GM12801 (cell line): ENCODE data around the gene MAPKAPK2.

Source experiments
- TF ChIP-seq, protein P1 (sequence below): IDR thresholded peaks from one replicate; pipeline ENCODE4 v1.5.1; 2011; ENCODE audit warnings: control low read depth; ENCODE audit not compliant: insufficient read length; ENCODE audit errors: extremely low read depth

The MAPKAPK2 gene

DNA sequence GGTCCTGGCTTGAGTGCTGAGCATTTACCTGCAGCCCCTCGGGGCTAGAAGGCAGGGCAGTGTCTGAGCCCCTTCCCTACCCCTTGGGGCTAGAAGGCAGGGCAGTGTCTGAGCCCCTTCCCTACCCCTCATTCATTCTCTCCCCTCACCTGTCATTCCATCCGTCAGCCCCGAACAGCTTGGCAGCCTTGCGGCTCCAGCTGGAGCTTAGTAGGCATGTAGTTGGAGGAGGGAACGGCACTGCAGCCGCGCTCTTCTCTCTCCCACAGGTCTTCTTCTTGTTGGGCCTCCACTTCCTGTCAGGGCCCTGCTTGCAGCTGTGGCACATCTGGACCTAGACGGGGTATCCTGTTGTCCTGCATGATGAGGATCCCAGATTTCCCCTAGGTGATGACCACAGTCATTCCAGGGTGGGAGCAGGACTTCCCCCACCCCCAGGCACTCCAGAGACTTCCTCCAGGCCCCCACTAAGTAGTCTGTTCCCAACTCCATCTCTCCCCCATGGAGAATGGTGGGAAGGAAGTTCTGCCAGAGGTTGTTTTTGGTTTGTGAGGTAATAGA, 22.2 kb downstream of the MAPKAPK2 start:
- TF ChIP-seq, protein P1, sequence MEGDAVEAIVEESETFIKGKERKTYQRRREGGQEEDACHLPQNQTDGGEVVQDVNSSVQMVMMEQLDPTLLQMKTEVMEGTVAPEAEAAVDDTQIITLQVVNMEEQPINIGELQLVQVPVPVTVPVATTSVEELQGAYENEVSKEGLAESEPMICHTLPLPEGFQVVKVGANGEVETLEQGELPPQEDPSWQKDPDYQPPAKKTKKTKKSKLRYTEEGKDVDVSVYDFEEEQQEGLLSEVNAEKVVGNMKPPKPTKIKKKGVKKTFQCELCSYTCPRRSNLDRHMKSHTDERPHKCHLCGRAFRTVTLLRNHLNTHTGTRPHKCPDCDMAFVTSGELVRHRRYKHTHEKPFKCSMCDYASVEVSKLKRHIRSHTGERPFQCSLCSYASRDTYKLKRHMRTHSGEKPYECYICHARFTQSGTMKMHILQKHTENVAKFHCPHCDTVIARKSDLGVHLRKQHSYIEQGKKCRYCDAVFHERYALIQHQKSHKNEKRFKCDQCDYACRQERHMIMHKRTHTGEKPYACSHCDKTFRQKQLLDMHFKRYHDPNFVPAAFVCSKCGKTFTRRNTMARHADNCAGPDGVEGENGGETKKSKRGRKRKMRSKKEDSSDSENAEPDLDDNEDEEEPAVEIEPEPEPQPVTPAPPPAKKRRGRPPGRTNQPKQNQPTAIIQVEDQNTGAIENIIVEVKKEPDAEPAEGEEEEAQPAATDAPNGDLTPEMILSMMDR: no peak

DNA sequence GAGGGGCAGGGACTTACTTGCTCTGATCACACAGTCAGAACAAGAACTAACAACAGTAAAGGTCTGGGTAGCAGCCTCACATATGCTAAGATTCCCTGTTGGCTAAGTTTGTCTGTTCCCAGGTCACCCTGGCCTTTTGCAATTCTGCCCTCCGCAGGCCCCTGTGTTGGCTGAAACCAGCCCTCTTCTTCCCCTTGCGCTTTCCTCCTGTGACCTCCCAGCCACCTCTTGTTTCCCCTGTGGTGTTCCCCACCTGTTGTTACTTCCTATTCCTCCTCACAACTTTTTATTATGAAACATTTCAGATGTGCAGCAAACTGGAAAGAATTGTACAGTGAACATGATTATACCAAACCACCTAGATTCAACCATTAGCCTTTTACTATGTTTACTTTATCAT, 23.4 kb downstream of the MAPKAPK2 start:
- TF ChIP-seq, protein P1: no peak

DNA sequence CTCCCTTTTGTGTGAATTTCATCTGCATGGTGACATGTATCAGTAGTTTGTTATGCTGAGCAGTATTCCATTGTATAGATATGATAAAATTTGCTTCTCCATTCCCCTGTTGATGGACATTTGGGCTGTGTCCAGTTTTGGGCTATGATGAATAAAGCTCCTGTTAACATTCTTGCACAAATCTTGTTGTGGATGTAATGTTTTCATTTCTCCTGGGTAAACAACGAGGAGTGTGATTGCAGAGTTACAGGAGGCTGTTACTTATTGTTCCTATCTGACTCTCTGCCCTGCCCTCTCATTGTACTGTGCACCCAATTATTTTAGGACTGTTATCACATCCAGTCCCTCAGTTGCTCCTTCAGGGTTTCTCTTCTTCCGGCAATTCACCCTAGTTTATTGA, 24.2 kb downstream of the MAPKAPK2 start:
- TF ChIP-seq, protein P1: no peak

DNA sequence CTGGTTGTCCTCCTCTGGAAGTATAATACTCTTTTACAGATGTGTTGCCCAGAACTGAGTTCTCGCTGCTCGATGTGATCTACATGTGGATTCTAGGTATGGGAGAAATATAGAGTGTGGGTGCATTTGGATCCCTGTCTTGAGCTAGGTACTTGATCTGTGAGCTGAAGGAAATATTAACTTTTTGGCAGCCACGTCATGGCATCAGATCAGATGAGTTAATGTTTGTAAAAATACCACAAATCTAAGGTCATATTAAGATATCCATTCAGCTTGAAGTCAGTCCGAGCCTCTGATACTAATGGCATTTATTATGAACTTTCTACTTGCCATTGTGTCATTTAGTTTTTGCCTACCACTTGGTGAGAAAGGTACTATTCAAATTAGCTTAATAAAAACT, 24.6 kb downstream of the MAPKAPK2 start:
- TF ChIP-seq, protein P1: no peak

DNA sequence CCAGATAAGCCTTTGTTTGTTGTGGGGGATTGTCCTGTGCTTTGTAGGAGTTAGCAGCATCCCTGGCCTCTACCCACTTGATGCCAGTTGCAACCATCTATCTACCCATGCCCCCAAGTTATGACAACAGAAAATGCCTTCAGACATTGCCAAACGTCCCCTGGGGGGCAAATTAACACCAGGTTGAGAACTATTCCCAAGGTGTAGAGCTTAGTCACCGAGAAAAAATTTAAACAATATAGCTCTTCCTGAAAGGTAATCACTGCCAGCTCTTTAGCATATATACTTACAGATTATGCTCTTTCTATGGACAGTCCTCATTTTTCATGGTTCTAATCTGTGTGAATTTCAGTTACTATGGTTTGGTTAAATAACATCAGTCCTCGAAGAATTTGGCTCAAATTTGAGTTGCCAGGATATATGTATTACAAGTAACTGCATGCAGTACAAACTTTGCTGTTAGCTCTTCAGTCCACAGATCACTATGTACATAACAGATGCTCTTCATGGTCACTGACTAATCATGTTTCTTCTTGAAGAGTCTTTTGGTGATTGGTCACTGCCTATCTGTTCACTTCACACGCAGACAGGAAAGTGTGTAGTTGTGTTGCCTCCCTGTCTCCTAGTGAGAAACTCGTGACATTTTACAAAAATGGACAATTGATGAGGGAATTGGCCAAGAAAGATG, 25.2 kb downstream of the MAPKAPK2 start:
- TF ChIP-seq, protein P1: no peak

DNA sequence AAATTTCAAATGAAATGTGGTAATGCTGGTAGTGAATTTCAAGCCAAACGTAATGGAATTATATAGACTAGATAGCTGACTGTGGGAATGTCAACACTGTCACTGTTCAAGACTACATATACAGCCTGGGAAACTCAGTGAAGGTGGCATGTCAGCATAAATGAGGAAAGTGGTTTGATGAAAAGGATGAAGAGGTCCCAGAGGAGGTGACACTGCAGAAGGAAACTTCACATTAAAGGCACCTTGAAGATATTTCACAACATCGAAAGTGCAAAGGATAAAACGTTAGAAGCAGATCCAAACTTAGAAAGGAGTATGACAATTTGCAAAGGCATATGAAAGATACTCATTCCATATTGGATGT, 25.7 kb downstream of the MAPKAPK2 start:
- TF ChIP-seq, protein P1: no peak

DNA sequence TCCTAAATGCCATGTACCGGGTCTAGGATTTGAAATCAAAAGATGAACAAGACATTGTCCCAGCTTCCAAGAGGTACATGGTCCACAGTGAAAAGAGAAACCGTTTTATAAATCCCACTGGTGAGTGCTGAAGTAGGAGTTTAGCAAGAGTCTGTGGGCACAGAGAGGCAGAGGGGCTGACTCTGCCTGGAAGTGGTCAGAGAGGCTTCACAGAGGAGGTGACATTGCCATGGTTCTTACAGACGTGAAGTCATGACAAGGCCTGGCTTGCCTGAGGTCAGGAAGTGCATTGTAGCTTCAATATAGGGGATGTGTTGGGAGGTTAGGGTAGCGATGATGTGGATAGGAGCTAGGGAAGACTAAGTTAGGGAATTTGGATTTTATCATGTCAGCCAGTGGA, 28.4 kb downstream of the MAPKAPK2 start:
- TF ChIP-seq, protein P1: no peak
